HTERT RPE-1 (cell line): ENCODE data around the gene EEF1G.

ENCODE experiments used
- in situ Hi-C: fragments of 300-500 bp; cut with MboI; formaldehyde crosslinking; loops from 4 replicates; pipeline ENCODE4 v1.14.3; 2020; ENCODE audit warnings: low sequenced_read_pairs

The EEF1G gene

DNA sequence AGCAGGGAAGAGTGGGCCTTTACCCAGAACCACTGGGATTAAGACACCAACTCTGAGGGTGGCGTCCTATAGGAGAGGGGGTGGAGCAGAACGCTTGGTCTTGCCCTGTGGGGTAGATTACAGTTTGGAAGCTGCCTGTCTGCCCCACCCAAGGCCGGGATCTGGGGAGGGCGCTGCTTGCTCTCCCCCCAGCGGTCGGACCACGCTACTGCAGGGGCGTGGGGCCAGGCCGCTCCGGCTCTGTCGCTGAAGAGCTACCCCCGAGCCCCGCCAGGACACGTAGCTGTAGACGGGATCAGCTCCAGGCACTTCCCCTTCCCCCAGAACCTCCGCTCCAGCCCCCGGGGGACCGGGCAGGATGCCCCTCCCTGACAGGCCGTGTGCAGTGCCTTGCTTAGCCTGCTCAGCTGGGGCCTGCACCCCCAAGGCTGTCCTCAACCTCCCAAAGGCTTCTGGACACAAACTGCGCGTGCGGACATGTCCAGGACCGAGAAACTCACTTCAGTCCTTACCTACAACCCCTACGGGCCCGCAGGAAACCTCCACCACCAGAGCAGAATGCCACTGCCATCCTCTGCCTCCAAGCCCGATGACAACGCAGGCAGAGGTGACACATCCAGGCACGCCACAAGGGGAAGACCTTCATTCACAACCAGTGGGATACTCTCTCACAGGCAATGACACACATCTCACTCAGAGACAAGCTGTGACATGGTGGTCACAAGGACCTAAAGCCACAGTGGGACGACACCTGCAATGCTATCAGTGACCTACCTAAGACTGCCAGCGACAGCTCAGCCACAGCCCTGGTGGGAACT, 30.7 kb downstream of the EEF1G start:
- in situ Hi-C loops, result no loop called here

DNA sequence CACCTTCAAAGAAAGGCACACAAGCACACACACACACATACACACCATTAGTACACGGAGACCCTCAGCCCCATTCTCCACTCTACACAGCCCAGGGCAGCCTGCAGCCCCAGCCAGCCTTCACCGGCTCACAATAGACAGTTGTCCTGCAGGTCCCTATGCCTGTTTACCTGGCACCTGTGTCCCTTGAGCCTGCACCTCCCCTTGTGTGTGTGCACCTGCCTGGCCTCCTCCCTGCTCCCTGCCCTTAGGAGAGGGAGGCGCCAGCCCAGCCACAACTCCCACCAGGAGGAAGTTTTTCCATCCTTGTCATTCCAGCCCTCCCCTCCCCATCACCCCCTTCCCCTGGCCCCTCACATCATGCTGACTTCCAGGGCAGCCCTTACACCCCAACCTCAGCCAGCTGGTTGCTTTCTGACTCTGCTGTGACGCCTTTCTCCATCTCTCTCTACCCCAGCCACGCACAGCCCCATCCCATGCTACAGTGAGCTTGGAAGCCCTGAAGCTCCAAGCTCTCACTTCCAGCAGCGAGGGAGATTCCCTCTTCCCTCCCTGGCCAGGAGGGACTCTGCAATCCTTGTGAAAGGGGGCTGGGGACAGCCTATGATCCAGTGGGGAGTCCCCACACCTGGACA, 31.5 kb downstream of the EEF1G start:
- in situ Hi-C loops, result no loop called here

DNA sequence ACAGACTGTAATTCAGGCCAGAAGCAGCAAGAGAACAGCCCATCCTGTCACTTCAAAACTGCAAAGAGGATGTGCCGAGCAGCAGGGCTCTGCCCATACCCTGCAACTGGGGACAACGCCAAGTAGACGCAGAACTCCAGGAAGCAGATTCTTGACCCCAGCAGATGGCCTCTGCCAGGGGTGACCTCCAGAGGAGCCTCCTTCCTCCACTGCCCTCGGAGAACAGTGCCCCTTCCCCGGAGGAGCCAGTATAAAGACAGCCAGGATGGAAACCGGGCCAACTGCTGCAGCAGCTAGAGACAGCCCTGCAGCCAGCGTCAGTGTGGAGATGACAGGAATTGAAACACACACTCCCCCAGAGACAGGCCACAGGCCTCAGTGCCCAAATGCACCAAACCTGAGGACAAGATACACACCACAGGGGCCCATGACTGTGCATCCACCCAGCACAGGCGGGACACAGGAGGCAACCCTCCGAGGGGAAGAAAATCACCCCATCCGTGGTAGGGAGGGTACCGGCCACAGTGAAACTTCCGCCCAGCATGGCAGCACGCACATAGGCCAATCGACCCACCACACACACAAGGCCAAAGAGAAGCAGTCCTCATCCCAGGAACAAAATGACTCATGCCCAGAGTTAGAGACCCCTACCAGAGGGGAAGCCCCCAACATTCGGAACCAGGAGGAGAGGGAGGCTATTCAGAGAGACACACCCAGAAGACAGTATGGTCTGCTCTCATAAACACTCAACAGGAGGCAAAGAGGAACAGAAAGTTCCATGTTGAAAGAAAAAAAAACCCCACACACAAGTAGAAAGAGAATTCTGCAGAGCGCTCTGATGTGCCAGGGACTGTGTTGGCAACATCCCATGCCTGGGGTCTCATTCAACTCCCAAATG, 32.6 kb downstream of the EEF1G start:
- in situ Hi-C loops, result no loop called here

DNA sequence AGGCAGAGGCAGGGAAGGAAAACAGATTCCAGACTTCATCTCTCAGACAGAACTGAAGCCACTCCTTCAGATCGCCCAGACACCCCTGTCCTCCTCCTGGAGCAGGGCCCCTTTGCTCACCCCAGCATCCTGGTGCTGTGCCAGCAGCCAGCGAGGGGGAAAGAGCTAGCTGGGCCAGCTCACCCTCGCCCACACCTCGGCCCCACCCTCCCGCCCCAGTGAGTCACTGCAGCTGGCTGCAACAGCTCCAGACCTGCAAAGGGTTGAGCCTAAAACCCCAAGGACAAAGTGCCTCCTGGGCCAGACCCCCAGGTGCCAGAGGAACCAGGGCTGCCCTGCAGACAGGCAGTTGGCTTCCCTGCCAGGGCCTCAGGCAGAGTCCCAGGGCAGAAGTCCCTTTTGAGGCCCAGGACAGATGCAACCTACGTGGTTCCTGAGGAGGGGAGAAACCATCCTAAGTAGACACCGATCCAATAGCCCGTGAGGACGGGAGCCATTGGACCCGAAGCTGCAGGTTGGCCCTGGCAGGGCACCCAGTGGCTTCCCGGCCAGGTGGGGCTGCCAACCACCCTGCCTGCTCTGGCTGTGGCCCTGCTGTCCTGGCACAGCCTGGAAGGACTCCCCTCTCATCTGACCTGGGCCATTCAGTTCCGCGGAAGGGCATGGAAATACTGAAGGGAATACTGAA, 34.3 kb downstream of the EEF1G start:
- in situ Hi-C loops, result no loop called here

DNA sequence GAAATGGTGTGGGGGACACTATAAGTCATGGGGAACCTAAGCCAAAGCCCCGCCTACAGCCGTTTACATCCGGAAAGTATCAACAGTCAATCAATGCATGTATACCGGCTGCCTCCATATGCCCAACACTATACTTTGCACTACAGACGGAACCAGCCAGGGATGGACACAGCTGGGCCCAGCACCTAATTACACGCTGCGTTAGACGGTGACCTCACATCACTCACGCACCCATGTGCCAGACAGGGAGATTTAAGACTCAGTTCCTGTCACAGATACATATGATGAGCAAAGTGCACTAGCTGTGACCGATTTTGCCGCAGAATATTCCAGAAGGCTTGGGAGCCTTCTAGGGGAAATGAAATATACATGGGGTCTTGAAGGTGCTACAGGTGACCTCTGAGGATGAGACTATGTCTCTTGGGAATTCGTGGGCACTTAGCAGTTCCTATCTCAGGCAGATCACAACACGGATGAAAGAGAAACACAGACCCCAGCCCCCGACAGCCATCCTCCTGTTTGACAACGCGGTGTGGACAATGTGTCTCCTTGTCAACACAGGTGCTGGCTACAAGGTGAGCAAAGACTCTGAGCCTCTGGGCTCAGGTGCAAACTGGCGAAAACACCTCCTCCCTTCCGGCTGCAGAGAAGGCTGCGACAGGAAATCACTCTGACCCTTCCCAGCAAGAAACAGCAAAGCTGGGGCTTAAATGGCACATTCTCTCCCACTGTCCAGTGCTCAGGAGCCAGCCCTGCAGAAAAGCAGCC, 35.0 kb downstream of the EEF1G start:
- in situ Hi-C loops, result no loop called here

DNA sequence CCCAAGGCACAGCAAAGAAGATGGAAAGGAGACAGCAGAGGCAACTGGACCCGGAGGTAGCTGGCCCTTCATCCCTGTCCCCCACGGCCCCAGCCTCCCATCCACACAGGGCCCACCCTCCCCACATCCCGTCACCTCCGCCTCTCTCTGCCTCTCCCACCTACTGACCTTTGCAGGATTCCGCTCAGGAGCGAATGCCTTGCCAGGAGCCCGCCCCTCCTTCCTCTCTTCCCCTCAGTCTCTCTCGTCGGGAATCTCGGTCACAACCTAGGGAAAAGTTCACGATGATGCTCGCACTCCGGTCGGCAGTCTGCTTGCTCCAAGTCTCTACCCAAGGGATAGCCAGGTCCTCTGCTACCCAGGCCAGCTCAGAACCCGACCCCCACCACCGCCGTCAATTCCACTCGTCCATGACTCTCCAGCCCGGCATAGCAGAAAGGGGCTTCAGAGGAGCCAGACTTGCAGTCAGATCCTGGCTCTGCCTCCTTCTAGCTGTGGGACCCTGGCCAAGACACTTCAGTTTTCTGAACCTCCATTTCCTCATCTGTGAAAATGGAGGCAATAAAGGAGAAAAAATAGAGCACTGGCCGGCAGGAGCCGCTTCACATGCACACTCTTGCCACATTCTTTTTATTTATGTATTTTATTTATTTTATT, 37.3 kb downstream of the EEF1G start:
- in situ Hi-C loops, result no loop called here

DNA sequence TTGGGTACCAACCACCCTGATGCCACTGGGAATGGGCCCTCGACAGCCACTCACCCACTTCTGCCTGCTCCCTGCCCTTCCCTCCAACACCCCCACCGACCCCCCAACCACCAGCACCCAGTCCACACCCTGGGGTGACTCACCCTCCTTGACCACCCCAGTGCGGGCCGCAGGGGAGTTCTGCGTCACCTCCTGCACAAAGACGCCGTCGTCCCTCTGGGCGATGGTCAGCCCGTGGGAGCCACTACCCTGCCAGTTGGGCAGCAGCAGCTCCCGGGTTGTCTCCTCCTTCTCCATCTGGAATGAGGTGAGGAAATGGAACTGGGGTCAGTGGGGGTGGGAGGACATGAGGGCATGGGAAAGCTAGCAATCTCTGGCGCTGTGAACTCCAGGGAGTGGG, 37.9 kb downstream of the EEF1G start:
- in situ Hi-C loops, result no loop called here

DNA sequence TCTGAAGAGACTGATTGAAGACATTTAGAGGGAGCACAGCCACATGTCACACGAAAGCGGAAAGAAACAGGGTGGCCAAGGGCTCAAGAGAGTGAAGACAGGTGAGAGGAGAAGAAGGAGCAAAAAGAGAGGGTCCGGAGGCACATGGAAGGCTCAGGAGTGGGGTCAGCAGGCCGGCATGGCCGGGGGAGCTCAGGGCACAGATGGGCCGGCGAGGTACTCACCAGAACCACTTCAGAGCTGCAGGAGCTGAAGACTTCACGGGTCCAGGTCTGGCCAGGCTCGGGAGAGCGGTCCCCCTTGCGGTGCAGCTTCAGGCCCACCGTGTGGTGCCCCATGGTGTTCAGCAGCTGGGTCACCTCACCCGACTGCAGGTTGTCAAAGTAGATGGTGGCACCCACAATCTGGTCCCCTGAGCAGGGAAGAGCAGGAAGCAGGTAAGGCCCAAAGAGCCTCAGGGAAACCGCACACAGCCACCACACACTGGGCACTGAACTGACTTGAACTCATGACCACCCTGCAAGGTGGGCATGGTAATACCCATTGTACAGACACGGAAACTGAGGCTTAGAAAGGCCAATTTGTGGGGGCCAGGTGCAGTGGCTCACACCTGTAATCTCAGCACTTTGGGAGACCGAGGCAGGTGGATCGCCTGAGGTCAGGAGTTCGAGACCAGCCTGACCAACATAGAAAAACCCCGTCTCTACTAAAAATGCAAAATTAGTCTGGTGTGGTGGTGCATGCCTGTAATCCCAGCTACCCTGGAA, 38.7 kb downstream of the EEF1G start:
- in situ Hi-C loops, result no loop called here

DNA sequence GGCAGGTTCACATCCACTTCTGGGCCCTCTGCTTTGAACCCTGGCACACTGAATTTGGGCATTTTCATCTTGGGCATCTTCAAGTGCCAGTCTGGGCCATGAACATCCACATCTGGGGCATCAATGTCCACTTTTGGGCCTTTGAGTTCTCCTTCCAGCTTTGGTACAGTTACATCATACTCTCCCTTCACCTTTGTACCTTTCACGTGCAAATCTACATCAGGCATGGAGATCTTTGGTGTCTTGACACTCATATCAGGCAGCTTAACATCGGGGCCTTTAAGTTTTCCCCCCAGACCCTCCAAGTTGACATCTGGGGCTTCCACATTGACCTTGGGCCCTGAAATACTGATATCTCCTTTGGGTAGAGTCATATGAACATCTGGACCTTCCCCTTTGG, 41.6 kb downstream of the EEF1G start:
- in situ Hi-C loops, result no loop called here

DNA sequence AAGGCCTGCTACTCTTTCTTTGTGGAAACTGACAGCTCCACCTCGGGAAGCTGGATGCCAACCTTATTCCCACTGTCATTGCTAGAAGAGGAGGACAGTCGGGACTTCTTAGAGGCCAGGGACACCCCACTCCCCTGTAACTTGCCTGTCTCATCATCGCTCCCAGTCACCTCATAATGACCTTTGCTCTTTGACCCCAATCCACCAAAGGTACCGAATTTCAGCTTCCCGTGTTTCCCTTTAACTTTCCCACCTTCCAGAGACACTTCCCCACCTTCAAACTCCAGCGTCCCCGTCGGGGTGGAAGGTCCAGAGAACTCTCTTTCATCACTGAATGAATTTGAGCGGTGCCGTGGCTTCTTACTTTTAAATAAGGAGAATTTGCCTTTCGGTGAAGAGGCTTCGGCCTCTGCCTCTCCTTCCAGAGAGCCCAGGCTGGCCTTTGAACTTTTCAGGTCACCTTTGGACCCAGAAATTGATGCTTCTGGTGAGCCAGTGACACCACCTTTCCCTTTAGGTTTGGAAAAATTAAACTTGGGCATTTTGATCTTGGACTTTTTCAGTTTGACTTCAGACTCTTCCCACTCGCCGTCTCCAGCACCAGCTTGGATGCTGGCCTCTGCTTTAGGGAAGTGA, 56.8 kb downstream of the EEF1G start:
- in situ Hi-C loops, result no loop called here

DNA sequence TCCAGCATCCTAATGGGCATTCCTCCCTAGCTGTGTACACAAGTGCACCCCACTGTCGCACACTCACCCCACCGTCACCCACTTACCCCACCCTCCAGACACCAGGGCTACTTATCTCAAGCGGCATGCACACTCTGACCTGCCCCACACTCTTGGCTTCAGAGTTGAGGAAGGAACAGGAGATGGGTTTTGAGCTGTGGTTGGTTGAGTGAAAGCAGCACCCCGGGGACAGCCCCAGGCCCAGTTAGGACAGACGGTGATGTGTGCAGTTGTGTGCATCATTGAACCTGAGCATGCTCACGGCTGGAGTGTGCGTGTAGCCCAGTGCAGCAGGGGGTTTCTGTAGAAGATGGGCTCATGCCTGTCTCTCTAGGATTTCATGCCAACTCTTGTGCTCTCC, 59.5 kb downstream of the EEF1G start:
- in situ Hi-C loops, result no loop called here

DNA sequence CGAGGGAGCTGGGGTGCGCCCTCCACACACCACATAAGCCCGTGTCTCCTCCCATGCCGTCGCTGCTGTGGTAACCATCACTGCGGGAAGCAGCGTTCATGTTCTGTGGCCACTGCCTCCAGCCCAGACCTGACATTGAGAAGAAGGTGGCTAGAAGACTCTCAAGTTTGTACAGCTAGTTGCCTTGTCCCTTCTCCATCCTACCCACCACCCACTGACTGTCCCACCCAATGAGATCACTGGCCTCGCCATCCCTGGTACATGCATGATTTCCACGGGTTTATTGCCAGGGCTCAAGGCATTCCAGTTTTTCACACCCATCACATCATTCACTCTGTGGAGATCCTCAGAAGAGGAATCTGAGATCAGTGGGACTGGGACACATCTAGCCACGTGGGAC, 60.1 kb downstream of the EEF1G start:
- in situ Hi-C loops, result no loop called here

DNA sequence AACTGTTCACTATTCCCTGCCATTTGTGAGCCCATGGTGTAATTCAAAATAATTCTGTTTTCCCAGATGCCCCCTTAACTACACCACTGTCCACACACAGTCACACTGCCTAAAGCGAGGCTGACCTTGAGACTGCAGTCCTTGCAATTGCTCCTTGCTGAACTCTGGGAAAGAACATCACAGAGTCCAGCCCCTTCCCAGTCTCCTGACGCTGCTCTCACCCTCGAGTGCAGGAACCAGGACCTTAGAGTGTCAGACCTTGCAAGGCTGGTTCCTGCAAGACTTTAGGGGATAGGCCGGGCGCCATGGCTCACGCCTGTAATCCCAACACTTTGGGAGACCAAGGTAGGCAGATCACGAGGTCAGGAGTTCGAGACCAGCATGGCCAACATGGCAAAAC, 60.7 kb downstream of the EEF1G start:
- in situ Hi-C loops, result no loop called here
